ENCODE measurements around the gene ZFR2.
"Not testable (repeated sequence)": the region's sequence is repeated elsewhere in the genome, so short reads cannot be mapped to it uniquely, and the experiment has no call there.

ZFR2 gene

GRCh38 chr19:3868770-3869456 lies at the start of gene ZFR2:
Gene ZFR2, minus strand, starts transcription at chr19:3869038. Its CDS starts 21 bp downstream, at chr19:3869017.
- DNase-seq = peak; percentile 62

- DNase-seq = no peak
These were observed 47.2 kb upstream of the ZFR2 start for GRCh38 chr19:3916033-3916432.

- DNase-seq = no peak
These were observed 45.4 kb upstream of the ZFR2 start for GRCh38 chr19:3914199-3914598.

GRCh38 chr19:3910105-3910504 lies 41.3 kb upstream of the ZFR2 start:
- no peak for DNase-seq

GRCh38 chr19:3908266-3909054 lies 39.6 kb upstream of the ZFR2 start:
- DNase-seq = no peak

GRCh38 chr19:3907626-3908265 lies 38.9 kb upstream of the ZFR2 start:
- no peak for DNase-seq

- no peak for DNase-seq
These were observed 35.4 kb upstream of the ZFR2 start for GRCh38 chr19:3904233-3904632.

GRCh38 chr19:3902317-3902973 lies 33.6 kb upstream of the ZFR2 start:
- no peak for DNase-seq

GRCh38 chr19:3899531-3900294 lies 30.9 kb upstream of the ZFR2 start:
- DNase-seq = no peak

- no peak for DNase-seq
These were observed 29.6 kb upstream of the ZFR2 start for GRCh38 chr19:3898426-3898825.

GRCh38 chr19:3897936-3898335 lies 29.1 kb upstream of the ZFR2 start:
- no peak for DNase-seq

- no peak for DNase-seq
These were observed 26.9 kb upstream of the ZFR2 start for GRCh38 chr19:3895788-3896187.

- DNase-seq = not testable (repeated sequence)
These were observed 26.1 kb upstream of the ZFR2 start for GRCh38 chr19:3894959-3895358.

GRCh38 chr19:3893509-3894179 lies 24.8 kb upstream of the ZFR2 start:
- no peak for DNase-seq

GRCh38 chr19:3890591-3890990 lies 21.8 kb upstream of the ZFR2 start:
- no peak for DNase-seq

- no peak for DNase-seq
These were observed 13.2 kb upstream of the ZFR2 start for GRCh38 chr19:3882041-3882384.

GRCh38 chr19:3881272-3882040 lies 12.6 kb upstream of the ZFR2 start:
- DNase-seq = no peak

- no peak for DNase-seq
These were observed 11.8 kb upstream of the ZFR2 start, which contains the start of gene ATCAY for GRCh38 chr19:3880471-3881271. Gene ATCAY, plus strand, starts transcription at chr19:3880685. Its CDS starts 5,083 bp downstream, at chr19:3885768.

GRCh38 chr19:3879656-3880055 lies 10.8 kb upstream of the ZFR2 start:
- no peak for DNase-seq

- DNase-seq = not testable (repeated sequence)
These were observed 5.9 kb upstream of the ZFR2 start for GRCh38 chr19:3874695-3875094.
